HAP-1 (cell line): Measurements from ENCODE around the gene IKBKE.

Experiments used
- DNase-seq, 2 experiments: peaks; one replicate each; pipeline ENCODE4 v3.0.0-alpha.2; 2016 to 2020; ENCODE audit warnings: low spot score in 2 of 2
- H3K27me3 ChIP-seq: fragments of 250-450 bp; sonication (Bioruptor Pico); 2 replicates; pipeline ENCODE4 v1.5.1; 2020; ENCODE audit warnings: low read depth, mild to moderate bottlenecking, moderate library complexity
- H3K36me3 ChIP-seq: fragments of 250-450 bp; sonication (Bioruptor Pico); replicated peaks from 2 replicates; pipeline ENCODE4 v1.5.1; 2020; ENCODE audit warnings: mild to moderate bottlenecking
- H3K4me1 ChIP-seq: fragments of 250-450 bp; sonication (Bioruptor Pico); 2 replicates; pipeline ENCODE4 v1.5.1; 2020; ENCODE audit warnings: mild to moderate bottlenecking
- H3K4me3 ChIP-seq: fragments of 250-450 bp; sonication (Bioruptor Pico); 2 replicates; pipeline ENCODE4 v1.5.1; 2020; ENCODE audit warnings: mild to moderate bottlenecking, moderate library complexity
- H3K9me3 ChIP-seq: fragments of 250-450 bp; sonication (Bioruptor Pico); 2 replicates; pipeline ENCODE4 v1.5.1; 2020; ENCODE audit warnings: mild to moderate bottlenecking, moderate library complexity
- in situ Hi-C: fragments of 300-500 bp; cut with MboI; formaldehyde crosslinking; loops from 3 replicates; pipeline ENCODE4 v1.14.3; 2020; ENCODE audit warnings: low sequenced_read_pairs, inconsistent platforms, mixed read lengths

The IKBKE gene

DNA sequence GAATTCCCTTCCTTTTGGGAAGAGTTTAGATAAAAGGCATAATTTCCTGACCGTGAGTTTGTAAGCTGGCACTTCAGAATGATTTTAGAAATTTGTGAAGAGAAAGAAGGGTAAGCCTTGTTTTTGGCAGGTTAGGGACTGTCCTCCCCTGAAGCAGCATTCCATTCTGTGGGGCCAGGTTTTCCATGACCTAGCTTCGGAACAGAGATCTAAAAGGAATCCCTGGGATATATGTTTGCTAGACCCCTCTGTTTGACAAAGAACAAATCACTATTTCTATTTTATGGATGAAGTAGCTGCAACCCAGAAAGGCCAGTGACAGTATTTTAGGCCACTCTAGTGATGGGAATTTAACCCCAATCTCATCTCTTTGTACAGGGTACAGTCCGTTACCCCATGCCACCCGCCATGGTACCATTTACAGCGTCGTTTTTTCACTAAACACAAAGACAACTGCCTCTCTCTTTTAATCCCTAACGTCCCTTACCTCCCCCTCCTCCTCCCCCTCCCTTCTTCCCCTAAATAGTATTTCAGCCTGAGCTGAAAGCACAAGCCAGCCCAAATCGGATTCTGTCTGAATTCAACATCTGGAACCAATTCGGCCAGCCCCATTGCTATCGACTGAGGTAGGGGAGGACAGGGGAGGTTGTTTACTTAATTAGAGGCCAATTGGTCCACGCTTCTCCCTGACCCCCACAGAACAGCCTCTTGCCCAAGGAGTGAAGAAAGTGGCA lies 23.4 kb upstream of the IKBKE start:
- DNase-seq = no peak
- no peak overlapping the region for H3K4me3 ChIP-seq
- no peaks in the 10 kb centered on the region for H3K4me1 ChIP-seq
- H3K27me3 ChIP-seq = no peaks in the 10 kb centered on the region
- H3K36me3 ChIP-seq = peaks cover 28% of the 10 kb centered on the region
- in situ Hi-C loops = no loop called here
- no peaks in the 10 kb centered on the region for H3K9me3 ChIP-seq

DNA sequence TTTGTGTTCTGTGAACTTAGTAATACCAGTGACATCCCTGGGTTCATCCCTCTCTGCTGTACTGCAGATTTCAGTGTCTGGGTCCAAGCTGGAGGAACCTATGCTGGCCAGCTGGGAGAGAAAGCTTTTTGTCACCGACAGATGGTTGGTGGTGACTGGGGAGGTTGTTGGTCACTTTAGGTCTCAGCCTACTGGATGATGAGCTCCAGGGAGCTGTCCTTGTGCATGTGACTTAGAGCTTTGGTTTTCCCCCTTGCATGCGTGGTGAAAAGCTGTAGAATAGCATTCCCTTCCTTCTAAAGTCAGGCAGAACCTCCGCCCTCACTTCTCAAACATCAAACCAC lies 22.9 kb upstream of the IKBKE start:
- peaks cover 26% of the 10 kb centered on the region for H3K36me3 ChIP-seq
- in situ Hi-C loops = no loop called here

DNA sequence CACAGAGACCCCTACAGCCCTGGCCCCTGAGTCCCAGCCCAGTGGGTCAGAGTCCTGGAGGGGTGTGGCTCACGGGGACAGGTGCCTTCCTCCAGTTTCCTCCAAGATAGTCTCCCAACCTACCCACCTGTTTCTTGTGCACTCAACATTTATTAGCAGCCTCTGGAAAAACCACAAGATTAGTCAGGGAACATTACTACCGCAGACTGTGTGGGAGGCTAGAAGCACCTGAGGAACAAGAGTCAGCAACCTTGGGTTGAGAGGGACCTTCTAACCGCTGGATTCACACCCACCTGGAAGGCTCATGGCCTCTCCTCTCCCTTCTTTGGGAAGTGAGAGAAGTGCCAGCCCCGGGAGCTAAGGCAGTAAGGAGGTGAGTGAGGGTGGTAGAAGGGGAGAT lies 22.5 kb upstream of the IKBKE start:
- DNase-seq = no peak
- no peak overlapping the region for H3K4me3 ChIP-seq
- H3K9me3 ChIP-seq = no peaks in the 10 kb centered on the region
- H3K27me3 ChIP-seq = no peaks in the 10 kb centered on the region
- H3K36me3 ChIP-seq = peaks cover 26% of the 10 kb centered on the region
- in situ Hi-C loops = no loop called here
- H3K4me1 ChIP-seq = no peaks in the 10 kb centered on the region

More for the DNA sequence above, 22.9 kb upstream of the IKBKE start:
- H3K27me3 ChIP-seq = no peaks in the 10 kb centered on the region
- no peak for DNase-seq
- H3K9me3 ChIP-seq = no peaks in the 10 kb centered on the region
- no peaks in the 10 kb centered on the region for H3K4me1 ChIP-seq
- no peak overlapping the region for H3K4me3 ChIP-seq

GRCh38 chr1:206448471-206448870 lies 21.8 kb upstream of the IKBKE start:
- Histone ChIP-seq H3K4me1 (no peaks in the 10 kb centered on the region), H3K27me3 (no peaks in the 10 kb centered on the region), H3K4me3 (no peak overlapping the region), H3K9me3 (no peaks in the 10 kb centered on the region), H3K36me3 (peaks cover 27% of the 10 kb centered on the region)
- DNase-seq = no peak
- in situ Hi-C loops = no loop called here

DNA sequence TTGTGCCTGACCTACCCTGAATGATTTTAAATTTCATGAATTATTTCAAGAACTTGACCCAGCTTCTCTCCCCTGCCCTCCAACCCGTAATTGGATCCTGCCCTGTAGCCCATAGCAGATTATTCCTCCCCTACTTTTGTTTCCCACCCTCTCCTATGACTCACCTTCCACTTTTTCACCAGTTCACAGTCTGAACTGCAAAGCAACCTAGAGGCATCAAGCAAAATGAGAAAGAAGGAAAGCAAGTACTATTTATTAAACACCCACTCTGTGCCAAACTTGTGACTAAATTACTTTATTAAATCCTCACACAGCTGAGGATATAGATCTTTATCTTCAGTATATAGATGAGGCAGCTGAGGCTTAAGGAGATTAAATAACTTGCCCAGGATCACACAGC lies 20.7 kb upstream of the IKBKE start:
- in situ Hi-C loops = no loop called here
- Histone ChIP-seq H3K9me3 (no peaks in the 10 kb centered on the region), H3K36me3 (peaks cover 26% of the 10 kb centered on the region), H3K27me3 (no peaks in the 10 kb centered on the region), H3K4me1 (no peaks in the 10 kb centered on the region), H3K4me3 (no peak overlapping the region)
- no peak for DNase-seq

DNA sequence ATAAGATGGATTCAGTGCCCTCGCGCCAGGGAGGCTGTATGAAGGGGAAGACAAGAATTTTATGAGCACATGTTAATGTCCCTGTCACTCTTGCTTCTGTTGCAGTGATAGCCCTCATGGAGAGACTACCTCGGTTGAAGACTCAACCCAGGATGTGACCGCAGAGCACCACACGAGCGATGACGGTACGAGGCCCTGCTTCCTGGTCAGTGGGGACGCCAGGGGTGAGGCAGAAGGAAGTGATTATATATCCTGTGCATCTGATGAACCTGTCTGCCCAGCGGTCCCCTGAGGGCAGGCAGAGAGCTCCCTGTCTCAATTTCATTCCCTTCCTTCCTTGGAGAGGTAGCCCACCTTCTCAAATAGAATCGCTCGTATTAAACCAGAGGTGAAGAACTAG lies 20.0 kb upstream of the IKBKE start:
- in situ Hi-C loops = no loop called here
- Histone ChIP-seq H3K36me3 (peaks cover 28% of the 10 kb centered on the region), H3K4me3 (no peak overlapping the region), H3K9me3 (no peaks in the 10 kb centered on the region), H3K27me3 (no peaks in the 10 kb centered on the region), H3K4me1 (no peaks in the 10 kb centered on the region; the same call in 1 of the 2 replicates)
- no peak for DNase-seq

DNA sequence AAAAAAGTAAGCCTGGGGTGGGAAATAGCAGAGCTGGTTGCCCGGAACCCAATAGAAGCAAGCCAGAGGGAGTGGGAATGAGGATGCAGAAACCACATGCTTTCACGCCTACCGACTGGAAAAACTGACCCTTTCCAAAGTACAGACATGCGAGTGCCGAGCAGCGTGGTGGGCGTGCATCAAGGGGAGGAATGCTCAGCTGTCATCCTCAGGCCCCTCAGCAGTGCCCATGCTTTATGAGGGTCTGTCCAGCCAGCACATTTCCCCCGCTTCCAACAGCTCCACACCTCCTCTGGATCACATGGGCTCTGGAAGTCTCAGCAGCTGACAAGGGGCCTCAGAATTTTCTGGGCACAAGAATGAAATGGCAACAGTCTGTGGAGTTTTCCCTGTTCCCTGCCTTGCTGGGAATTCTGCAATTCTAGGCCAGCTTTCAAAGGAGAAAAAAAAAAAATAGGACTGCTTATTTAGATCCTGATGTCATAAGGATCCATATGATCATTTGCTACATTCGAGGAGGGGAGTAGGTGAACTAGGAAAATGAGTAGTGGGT lies 19.1 kb upstream of the IKBKE start:
- Histone ChIP-seq H3K4me1 (no peaks in the 10 kb centered on the region; the same call in 1 of the 2 replicates), H3K36me3 (peaks cover 25% of the 10 kb centered on the region), H3K27me3 (no peaks in the 10 kb centered on the region), H3K9me3 (no peaks in the 10 kb centered on the region), H3K4me3 (no peak overlapping the region)
- DNase-seq = no peak
- in situ Hi-C loops = no loop called here

- Histone ChIP-seq H3K27me3 (no peaks in the 10 kb centered on the region), H3K36me3 (peaks cover 22% of the 10 kb centered on the region), H3K9me3 (no peaks in the 10 kb centered on the region), H3K4me1 (no peaks in the 10 kb centered on the region; the same call in 1 of the 2 replicates), H3K4me3 (no peak overlapping the region)
- DNase-seq = no peak
- in situ Hi-C loops = no loop called here
Measured at GRCh38 chr1:206453111-206453510, 17.2 kb upstream of the IKBKE start.

DNA sequence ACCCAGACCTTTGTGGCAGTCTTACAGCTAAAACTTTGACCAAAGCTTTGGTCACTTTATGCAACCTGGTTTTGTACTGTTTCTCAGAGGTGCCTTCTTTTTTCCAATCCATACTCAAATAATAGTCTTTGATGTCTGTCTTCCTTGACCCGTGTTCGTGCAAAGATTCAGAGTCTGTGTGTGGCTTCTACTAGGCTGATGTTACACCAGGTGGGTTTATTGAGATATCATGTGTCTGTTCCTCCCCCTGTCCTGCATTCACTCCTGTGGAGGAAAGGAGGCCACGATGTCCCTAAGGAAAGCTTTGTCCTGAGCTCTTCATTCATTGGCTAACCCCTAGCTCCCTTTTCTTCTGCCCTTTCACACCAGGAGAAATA lies 15.0 kb upstream of the IKBKE start:
- no peaks in the 10 kb centered on the region for H3K27me3 ChIP-seq
- DNase-seq = no peak
- in situ Hi-C loops = no loop called here
- no peaks in the 10 kb centered on the region; the same call in 1 of the 2 replicates for H3K4me1 ChIP-seq
- H3K4me3 ChIP-seq = no peak overlapping the region
- H3K9me3 ChIP-seq = no peaks in the 10 kb centered on the region
- peaks cover 22% of the 10 kb centered on the region for H3K36me3 ChIP-seq

- in situ Hi-C loops = no loop called here
- H3K9me3 ChIP-seq = no peaks in the 10 kb centered on the region
- no peaks in the 10 kb centered on the region; the same call in 1 of the 2 replicates for H3K4me1 ChIP-seq
- peak; percentile 38 to 79 for DNase-seq
- peaks cover 20% of the 10 kb centered on the region for H3K36me3 ChIP-seq
- H3K27me3 ChIP-seq = no peaks in the 10 kb centered on the region
- H3K4me3 ChIP-seq = no peak overlapping the region
Measured at GRCh38 chr1:206455666-206456344, 14.5 kb upstream of the IKBKE start.

- Histone ChIP-seq H3K36me3 (peaks cover 23% of the 10 kb centered on the region), H3K4me1 (no peaks in the 10 kb centered on the region; the same call in 1 of the 2 replicates), H3K27me3 (no peaks in the 10 kb centered on the region), H3K9me3 (no peaks in the 10 kb centered on the region), H3K4me3 (no peak overlapping the region)
- in situ Hi-C loops = no loop called here
- DNase-seq = no peak
Measured at GRCh38 chr1:206456577-206457370, 13.5 kb upstream of the IKBKE start.

- Histone ChIP-seq H3K4me3 (no peak overlapping the region), H3K36me3 (peaks cover 23% of the 10 kb centered on the region), H3K9me3 (no peaks in the 10 kb centered on the region), H3K27me3 (no peaks in the 10 kb centered on the region), H3K4me1 (no peaks in the 10 kb centered on the region; the same call in 1 of the 2 replicates)
- in situ Hi-C loops = no loop called here
- no peak for DNase-seq
Measured at GRCh38 chr1:206457408-206458120, 12.7 kb upstream of the IKBKE start.

GRCh38 chr1:206459703-206460102 lies 10.6 kb upstream of the IKBKE start:
- H3K36me3 ChIP-seq = peaks cover 20% of the 10 kb centered on the region
- no peaks in the 10 kb centered on the region for H3K9me3 ChIP-seq
- in situ Hi-C loops = no loop called here
- no peak for DNase-seq
- no peaks in the 10 kb centered on the region; the same call in 1 of the 2 replicates for H3K4me1 ChIP-seq
- no peaks in the 10 kb centered on the region for H3K27me3 ChIP-seq
- no peak overlapping the region for H3K4me3 ChIP-seq
